Measurements from ENCODE around the gene UBTD1.
"Not testable (repeated sequence)": the region's sequence is repeated elsewhere in the genome, so short reads cannot be mapped to it uniquely, and the experiment has no call there.

GRCh38 chr10:97560731-97561381 lies 62.1 kb downstream of the UBTD1 start:
- TF ChIP-seq, protein P1, sequence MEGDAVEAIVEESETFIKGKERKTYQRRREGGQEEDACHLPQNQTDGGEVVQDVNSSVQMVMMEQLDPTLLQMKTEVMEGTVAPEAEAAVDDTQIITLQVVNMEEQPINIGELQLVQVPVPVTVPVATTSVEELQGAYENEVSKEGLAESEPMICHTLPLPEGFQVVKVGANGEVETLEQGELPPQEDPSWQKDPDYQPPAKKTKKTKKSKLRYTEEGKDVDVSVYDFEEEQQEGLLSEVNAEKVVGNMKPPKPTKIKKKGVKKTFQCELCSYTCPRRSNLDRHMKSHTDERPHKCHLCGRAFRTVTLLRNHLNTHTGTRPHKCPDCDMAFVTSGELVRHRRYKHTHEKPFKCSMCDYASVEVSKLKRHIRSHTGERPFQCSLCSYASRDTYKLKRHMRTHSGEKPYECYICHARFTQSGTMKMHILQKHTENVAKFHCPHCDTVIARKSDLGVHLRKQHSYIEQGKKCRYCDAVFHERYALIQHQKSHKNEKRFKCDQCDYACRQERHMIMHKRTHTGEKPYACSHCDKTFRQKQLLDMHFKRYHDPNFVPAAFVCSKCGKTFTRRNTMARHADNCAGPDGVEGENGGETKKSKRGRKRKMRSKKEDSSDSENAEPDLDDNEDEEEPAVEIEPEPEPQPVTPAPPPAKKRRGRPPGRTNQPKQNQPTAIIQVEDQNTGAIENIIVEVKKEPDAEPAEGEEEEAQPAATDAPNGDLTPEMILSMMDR (IDR thresholded peaks at IDR 0.05): not testable (repeated sequence)
- not testable (repeated sequence) for TF ChIP-seq POLR2A (IDR thresholded peaks at IDR 0.05)
